Panc1 (cell line): ENCODE results near the gene LRRC27. TPM values are rescaled to one million over a fixed set of nuclear protein-coding genes. Genes with fewer than 3 reads are reported as not detected.
"Not testable (repeated sequence)": the region's sequence is repeated elsewhere in the genome, so short reads cannot be mapped to it uniquely, and the experiment has no call there.

Experiments used
- ATAC-seq: fragments of 200-7000 bp; cut with Tn5 transposase; 2 replicates; pipeline ENCODE4 v1.9.1; 2020; ENCODE audit warnings: mild to moderate bottlenecking, moderate library complexity
- BruUV-seq: library from RNA; stranded (reverse); fragments of 400-500 nt; replicated peaks from 2 replicates; lab custom pipeline; 2021; lab: Mats Ljungman, UMichigan
- CTCF ChIA-PET: fragments of 300-600 bp; sonication (Branson Sonifier 250); formaldehyde crosslinking; loops from one replicate; lab custom pipeline; 2022; ENCODE audit warnings: antibody characterized with exemption; lab: Charles Lee
- POLR2A ChIA-PET: fragments of 300-600 bp; sonication (Branson Sonifier 250); formaldehyde crosslinking; loops from one replicate; lab custom pipeline; 2022; ENCODE audit warnings: antibody characterized with exemption; lab: Charles Lee
- DNase-seq: peaks from one replicate; pipeline ENCODE4 v3.0.0-alpha.2; 2010; ENCODE audit warnings: low read depth, low spot score
- H3K27ac ChIP-seq: 2 replicates; pipeline ENCODE4 v1.5.1; 2011; ENCODE audit warnings: mild to moderate bottlenecking, low read length, inconsistent platforms
- H3K27me3 ChIP-seq: fragments of 200-500 bp; sonication (Bioruptor generic); 2 replicates; pipeline ENCODE4 v1.6.0; 2014; ENCODE audit warnings: low read length, inconsistent platforms; ENCODE audit not compliant: control insufficient read depth, insufficient read depth
- H3K36me3 ChIP-seq: fragments of 200-500 bp; sonication (Bioruptor generic); 2 replicates; pipeline ENCODE4 v1.5.1; 2014; ENCODE audit warnings: inconsistent platforms, mild to moderate bottlenecking, low read length, moderate library complexity; ENCODE audit not compliant: control insufficient read depth, insufficient read depth
- H3K4me1 ChIP-seq: 2 replicates; pipeline ENCODE4 v1.5.1; 2011; ENCODE audit warnings: inconsistent platforms, mild to moderate bottlenecking, low read length, moderate library complexity; ENCODE audit not compliant: control insufficient read depth, insufficient read depth
- H3K4me3 ChIP-seq, 2 experiments: 2 replicates each; pipeline ENCODE4 v1.5.1; 2011 to 2012; ENCODE audit warnings: low read depth in 2 of 2, low read length in 2 of 2, mild to moderate bottlenecking in 2 of 2, inconsistent platforms in 1 of 2, moderate library complexity in 1 of 2
- H3K9me3 ChIP-seq: fragments of 200-500 bp; sonication (Bioruptor generic); 2 replicates; pipeline ENCODE4 v1.5.1; 2014; ENCODE audit warnings: low read depth, mild to moderate bottlenecking, inconsistent platforms, low read length, moderate library complexity; ENCODE audit not compliant: control insufficient read depth, insufficient read depth
- CTCF ChIP-seq: fragments of 450-650 bp; IDR thresholded peaks from 2 replicates; pipeline ENCODE4 v1.5.1; 2017; ENCODE audit warnings: mild to moderate bottlenecking
- POLR2AphosphoS5 ChIP-seq: IDR thresholded peaks from 2 replicates; pipeline ENCODE4 v1.6.1; 2012; ENCODE audit warnings: mild to moderate bottlenecking, low read depth, low read length, moderate library complexity
- SIN3A ChIP-seq: IDR thresholded peaks from 2 replicates; pipeline ENCODE4 v1.6.1; 2012; ENCODE audit warnings: low read depth, mild to moderate bottlenecking, low read length, moderate library complexity, borderline replicate concordance; ENCODE audit not compliant: insufficient read depth
- TCF7L2 ChIP-seq: IDR thresholded peaks from 2 replicates; pipeline ENCODE4 v1.6.1; 2011; ENCODE audit warnings: mild to moderate bottlenecking, low read depth, low read length, inconsistent platforms
- in situ Hi-C: cut with HindIII; loops from 2 replicates; pipeline ENCODE4 v1.10.0; 2016; ENCODE audit warnings: low sequenced_read_pairs, low pct_unique_long_range_greater_than_20kb
- intact Hi-C: fragments of 100-400 bp; cut with micrococcal nuclease; formaldehyde crosslinking; loops from one replicate; pipeline ENCODE4 v1.10.0; 2022; ENCODE audit not compliant: unreplicated experiment
- total RNA-seq: library from RNA; stranded (reverse); gene quantifications from one replicate; pipeline ENCODE4 v1.2.1, GENCODE V29; 2021; ENCODE audit not compliant: unreplicated experiment
- TF ChIP-seq, protein P1 (sequence below), 2 experiments: IDR thresholded peaks; 2 replicates each; pipeline ENCODE4 v1.6.1; 2011 to 2012; ENCODE audit warnings: low read depth in 2 of 2, control low read depth in 1 of 2, low read length in 1 of 2, mild to moderate bottlenecking in 1 of 2, moderate library complexity in 1 of 2; ENCODE audit not compliant: insufficient read depth in 1 of 2

The LRRC27 gene
- total RNA-seq, 1 experiment from 2014 or later: 15.7 TPM

DNA sequence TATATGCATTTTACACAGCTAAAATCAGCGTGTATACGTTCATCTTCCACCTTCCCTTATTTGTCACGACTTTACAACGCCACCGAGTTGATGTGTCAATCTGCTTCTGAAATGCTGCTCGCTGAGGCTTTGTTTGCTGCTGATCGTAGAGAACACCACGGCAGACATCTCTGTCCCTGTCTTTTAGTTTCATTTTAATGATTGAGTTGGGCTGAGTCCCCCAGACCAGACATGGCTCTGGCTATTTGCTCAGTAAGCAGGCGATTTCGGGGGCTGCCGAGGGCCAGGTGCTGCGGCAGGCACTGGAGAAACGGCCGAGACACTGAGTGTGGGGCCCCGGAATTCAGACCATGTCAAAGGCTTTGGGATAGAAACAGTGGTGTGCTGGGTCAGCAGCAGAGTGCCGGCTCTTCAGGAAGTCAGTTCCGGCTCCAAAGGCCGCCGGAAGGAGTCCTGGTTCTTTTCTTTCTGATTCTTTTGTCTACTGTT lies 5.0 kb downstream of the LRRC27 start:
- TF ChIP-seq POLR2AphosphoS5 (no peak), TCF7L2 (no peak), CTCF (no peak), SIN3A (no peak)
- TF ChIP-seq, protein P1, sequence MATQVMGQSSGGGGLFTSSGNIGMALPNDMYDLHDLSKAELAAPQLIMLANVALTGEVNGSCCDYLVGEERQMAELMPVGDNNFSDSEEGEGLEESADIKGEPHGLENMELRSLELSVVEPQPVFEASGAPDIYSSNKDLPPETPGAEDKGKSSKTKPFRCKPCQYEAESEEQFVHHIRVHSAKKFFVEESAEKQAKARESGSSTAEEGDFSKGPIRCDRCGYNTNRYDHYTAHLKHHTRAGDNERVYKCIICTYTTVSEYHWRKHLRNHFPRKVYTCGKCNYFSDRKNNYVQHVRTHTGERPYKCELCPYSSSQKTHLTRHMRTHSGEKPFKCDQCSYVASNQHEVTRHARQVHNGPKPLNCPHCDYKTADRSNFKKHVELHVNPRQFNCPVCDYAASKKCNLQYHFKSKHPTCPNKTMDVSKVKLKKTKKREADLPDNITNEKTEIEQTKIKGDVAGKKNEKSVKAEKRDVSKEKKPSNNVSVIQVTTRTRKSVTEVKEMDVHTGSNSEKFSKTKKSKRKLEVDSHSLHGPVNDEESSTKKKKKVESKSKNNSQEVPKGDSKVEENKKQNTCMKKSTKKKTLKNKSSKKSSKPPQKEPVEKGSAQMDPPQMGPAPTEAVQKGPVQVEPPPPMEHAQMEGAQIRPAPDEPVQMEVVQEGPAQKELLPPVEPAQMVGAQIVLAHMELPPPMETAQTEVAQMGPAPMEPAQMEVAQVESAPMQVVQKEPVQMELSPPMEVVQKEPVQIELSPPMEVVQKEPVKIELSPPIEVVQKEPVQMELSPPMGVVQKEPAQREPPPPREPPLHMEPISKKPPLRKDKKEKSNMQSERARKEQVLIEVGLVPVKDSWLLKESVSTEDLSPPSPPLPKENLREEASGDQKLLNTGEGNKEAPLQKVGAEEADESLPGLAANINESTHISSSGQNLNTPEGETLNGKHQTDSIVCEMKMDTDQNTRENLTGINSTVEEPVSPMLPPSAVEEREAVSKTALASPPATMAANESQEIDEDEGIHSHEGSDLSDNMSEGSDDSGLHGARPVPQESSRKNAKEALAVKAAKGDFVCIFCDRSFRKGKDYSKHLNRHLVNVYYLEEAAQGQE (IDR thresholded peaks at IDR 0.05; ENCODE audit: insufficient read depth in 1 of 2, low read depth in 2 of 2, low read length in 1 of 2): no peak
- H3K9me3 ChIP-seq: no peaks in the 10 kb centered on the region
- no TSS peak for BruUV-seq
- intact Hi-C loops: no loop called here
- in situ Hi-C loops: no loop called here
- no peaks in the 10 kb centered on the region for H3K27me3 ChIP-seq
- H3K4me1 ChIP-seq: peaks cover 16% of the 10 kb centered on the region
- H3K4me3 ChIP-seq: peak overlapping the region; percentile 11 to 28
- POLR2A ChIA-PET: no interaction called here
- H3K27ac ChIP-seq: peak overlapping the region; percentile 36
- CTCF ChIA-PET: no interaction called here
- DNase-seq (no peak), ATAC-seq (no peak)
- no peaks in the 10 kb centered on the region for H3K36me3 ChIP-seq

DNA sequence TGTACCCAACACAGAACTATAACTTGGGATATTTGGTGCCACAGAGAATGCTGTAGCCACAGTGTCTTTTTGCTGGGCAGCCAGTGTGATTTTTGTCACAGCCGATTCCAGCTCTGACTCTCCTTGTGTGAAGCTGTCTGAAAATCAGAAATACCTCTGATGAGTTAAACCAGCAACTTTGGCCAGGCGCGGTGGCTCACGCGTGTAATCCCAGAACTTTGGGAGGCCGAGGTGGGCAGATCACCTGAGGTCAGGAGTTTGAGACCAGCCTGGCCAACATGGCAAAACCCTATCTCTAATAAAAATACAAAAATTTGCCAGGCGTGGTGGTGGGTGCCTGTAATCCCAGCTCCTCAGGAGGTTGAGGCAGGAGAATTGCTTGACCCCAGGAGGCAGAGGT lies 5.9 kb downstream of the LRRC27 start:
- DNase-seq, POLR2A ChIA-PET, ATAC-seq, H3K9me3 ChIP-seq, BruUV-seq, CTCF ChIA-PET, H3K36me3 ChIP-seq, H3K27ac ChIP-seq, H3K4me3 ChIP-seq, in situ Hi-C loops, intact Hi-C loops, H3K27me3 ChIP-seq: not testable (repeated sequence)
- peaks cover 13% of the 10 kb centered on the region for H3K4me1 ChIP-seq

GRCh38 chr10:132338876-132339275 lies 6.9 kb downstream of the LRRC27 start:
- POLR2A ChIA-PET: no interaction called here
- Histone ChIP-seq H3K27ac (no peak overlapping the region), H3K27me3 (no peaks in the 10 kb centered on the region), H3K4me1 (peaks cover 4% of the 10 kb centered on the region), H3K9me3 (no peaks in the 10 kb centered on the region), H3K4me3 (no peak overlapping the region), H3K36me3 (no peaks in the 10 kb centered on the region)
- CTCF ChIA-PET: no interaction called here
- in situ Hi-C loops: no loop called here
- no TSS peak for BruUV-seq
- intact Hi-C loops: no loop called here
- TF ChIP-seq POLR2AphosphoS5 (no peak), SIN3A (no peak), CTCF (no peak), TCF7L2 (no peak)
- TF ChIP-seq, protein P1 (IDR thresholded peaks at IDR 0.05; ENCODE audit: insufficient read depth in 1 of 2, low read depth in 2 of 2, low read length in 1 of 2): no peak
- DNase-seq (no peak), ATAC-seq (no peak)
